IMR-90 (cell line): ENCODE measurements around the gene AUNIP. TPM values are rescaled to one million over a fixed set of nuclear protein-coding genes. Genes with fewer than 3 reads are reported as not detected.

ENCODE experiments used
- ATAC-seq: fragments of 200-7000 bp; cut with Tn5 transposase; 2 replicates; pipeline ENCODE4 v1.9.1; 2020; ENCODE audit warnings: low read depth, mild to moderate bottlenecking, moderate library complexity
- BruUV-seq: library from RNA; stranded (reverse); fragments of 400-500 nt; replicated peaks from 2 replicates; lab custom pipeline; 2021; lab: Mats Ljungman, UMichigan
- CTCF ChIA-PET: fragments of 300-600 bp; formaldehyde crosslinking; extraction: SDS; loops from one replicate; lab custom pipeline; 2021; ENCODE audit warnings: antibody characterized with exemption; lab: Yijun Ruan, JAX
- POLR2A ChIA-PET: fragments of 300-600 bp; sonication (Branson Sonifier 250); formaldehyde crosslinking; loops from one replicate; lab custom pipeline; 2022; ENCODE audit warnings: antibody characterized with exemption; ENCODE audit not compliant: unreplicated experiment; lab: Charles Lee
- DNase-seq: peaks from one replicate; pipeline ENCODE4 v3.0.0; 2013
- H2AFZ ChIP-seq: replicated peaks from 2 replicates; pipeline ENCODE3; 2013; ENCODE audit warnings: low read length, mild to moderate bottlenecking; ENCODE audit not compliant: poor library complexity
- H2AK5ac ChIP-seq: 2 replicates; pipeline ENCODE4 v1.6.1; 2013; ENCODE audit warnings: low read depth, low read length, inconsistent platforms
- H2AK9ac ChIP-seq: replicated peaks from 2 replicates; pipeline ENCODE3; 2013; ENCODE audit warnings: mild to moderate bottlenecking, low read depth, low read length, moderate library complexity; ENCODE audit not compliant: poor library complexity
- H2BK120ac ChIP-seq: 2 replicates; pipeline ENCODE4 v1.6.1; 2013; ENCODE audit warnings: low read depth, low read length, inconsistent platforms
- H2BK15ac ChIP-seq: 3 replicates; pipeline ENCODE4 v1.6.1; 2013; ENCODE audit warnings: low read depth, low read length, inconsistent platforms
- H2BK20ac ChIP-seq: 2 replicates; pipeline ENCODE4 v1.6.1; 2013; ENCODE audit warnings: low read depth, mild to moderate bottlenecking, inconsistent platforms, low read length, moderate library complexity
- H2BK5ac ChIP-seq: 2 replicates; pipeline ENCODE4 v1.6.1; 2013; ENCODE audit warnings: mild to moderate bottlenecking, low read depth, low read length, inconsistent platforms; ENCODE audit not compliant: poor library complexity, severe bottlenecking
- H3K14ac ChIP-seq: replicated peaks from 2 replicates; pipeline ENCODE4 v1.6.1; 2013; ENCODE audit warnings: low read depth, low read length, inconsistent platforms
- H3K18ac ChIP-seq: 2 replicates; pipeline ENCODE4 v1.6.1; 2013; ENCODE audit warnings: low read depth, low read length, control low read depth
- H3K23ac ChIP-seq: 2 replicates; pipeline ENCODE4 v1.6.1; 2013; ENCODE audit warnings: low read depth, low read length, inconsistent platforms
- H3K27ac ChIP-seq: 2 replicates; pipeline ENCODE4 v1.5.1; 2013; ENCODE audit warnings: mild to moderate bottlenecking, control low read depth, low read length; ENCODE audit not compliant: insufficient read depth
- H3K27me3 ChIP-seq: 2 replicates; pipeline ENCODE4 v1.6.1; 2013; ENCODE audit warnings: low read length; ENCODE audit not compliant: control insufficient read depth, insufficient read depth
- H3K36me3 ChIP-seq: 2 replicates; pipeline ENCODE4 v1.6.1; 2013; ENCODE audit warnings: low read length, mixed read lengths; ENCODE audit not compliant: control insufficient read depth, insufficient read depth
- H3K4ac ChIP-seq: 2 replicates; pipeline ENCODE4 v1.6.1; 2013; ENCODE audit warnings: low read depth, low read length, inconsistent platforms
- H3K4me1 ChIP-seq: 2 replicates; pipeline ENCODE4 v1.6.1; 2013; ENCODE audit warnings: low read length, mixed read lengths; ENCODE audit not compliant: control insufficient read depth, insufficient read depth
- H3K4me2 ChIP-seq: 2 replicates; pipeline ENCODE4 v1.6.1; 2013; ENCODE audit warnings: low read depth, mild to moderate bottlenecking, control low read depth, low read length, moderate library complexity
- H3K4me3 ChIP-seq: 2 replicates; pipeline ENCODE4 v1.5.1; 2013; ENCODE audit warnings: low read depth, mild to moderate bottlenecking, control low read depth, low read length, moderate library complexity; ENCODE audit not compliant: insufficient read depth
- H3K56ac ChIP-seq: 2 replicates; pipeline ENCODE4 v1.6.1; 2013; ENCODE audit warnings: low read length, inconsistent platforms; ENCODE audit not compliant: insufficient read depth; ENCODE audit errors: extremely low read depth
- H3K79me1 ChIP-seq, 2 experiments: 2 replicates each; pipeline ENCODE4 v1.6.1; 2013; ENCODE audit warnings: low read length in 2 of 2, inconsistent platforms in 1 of 2, low read depth in 1 of 2
- H3K9ac ChIP-seq: 2 replicates; pipeline ENCODE4 v1.6.1; 2013; ENCODE audit warnings: low read depth, low read length, control low read depth
- H3K9me1 ChIP-seq: 2 replicates; pipeline ENCODE4 v1.6.1; 2013; ENCODE audit warnings: low read length, inconsistent platforms; ENCODE audit not compliant: insufficient read depth
- H3K9me3 ChIP-seq: 2 replicates; pipeline ENCODE4 v1.6.1; 2013; ENCODE audit warnings: low read length; ENCODE audit not compliant: control insufficient read depth, insufficient read depth
- H4K20me1 ChIP-seq: 2 replicates; pipeline ENCODE4 v1.6.1; 2013; ENCODE audit warnings: low read length, inconsistent platforms; ENCODE audit not compliant: insufficient read depth
- H4K5ac ChIP-seq: 2 replicates; pipeline ENCODE4 v1.6.1; 2013; ENCODE audit warnings: mild to moderate bottlenecking, low read depth, low read length, control low read depth
- H4K8ac ChIP-seq, 2 experiments: 2 replicates each; pipeline ENCODE4 v1.6.1; 2013; ENCODE audit warnings: low read depth in 2 of 2, low read length in 2 of 2, control low read depth in 1 of 2, inconsistent platforms in 1 of 2
- H4K91ac ChIP-seq: 2 replicates; pipeline ENCODE4 v1.6.1; 2013; ENCODE audit warnings: low read depth, low read length, inconsistent platforms; ENCODE audit not compliant: insufficient read depth
- BHLHE40 ChIP-seq: fragments of 150-350 bp; IDR thresholded peaks from 2 replicates; pipeline ENCODE4 v1.6.1; 2016; ENCODE audit warnings: mild to moderate bottlenecking, low read depth, low read length
- CEBPB ChIP-seq: IDR thresholded peaks from 2 replicates; pipeline ENCODE4 v1.6.1; 2012; ENCODE audit warnings: low read depth, low read length, improper control_type of control experiment
- CHD1 ChIP-seq: IDR thresholded peaks from 2 replicates; pipeline ENCODE4 v1.6.1; 2012; ENCODE audit warnings: low read depth, low read length, improper control_type of control experiment
- CTCF ChIP-seq: conservative IDR thresholded peaks from 2 replicates; pipeline ENCODE4 v1.5.1; 2012; ENCODE audit warnings: mild to moderate bottlenecking, low read depth, low read length, improper control_type of control experiment
- ELK1 ChIP-seq: fragments of 150-350 bp; IDR thresholded peaks from 2 replicates; pipeline ENCODE4 v1.6.1; 2016; ENCODE audit warnings: low read depth, mild to moderate bottlenecking, low read length, moderate library complexity, borderline replicate concordance
- FOS ChIP-seq: fragments of 150-350 bp; IDR thresholded peaks from 2 replicates; pipeline ENCODE4 v1.6.1; 2016; ENCODE audit warnings: low read depth, low read length
- MAFK ChIP-seq: IDR thresholded peaks from 2 replicates; pipeline ENCODE4 v1.6.1; 2012; ENCODE audit warnings: low read depth, low read length, improper control_type of control experiment
- MAZ ChIP-seq: IDR thresholded peaks from 2 replicates; pipeline ENCODE4 v1.6.1; 2012; ENCODE audit warnings: low read depth, mild to moderate bottlenecking, low read length, improper control_type of control experiment, moderate library complexity, borderline replicate concordance
- MXI1 ChIP-seq: IDR thresholded peaks from 2 replicates; pipeline ENCODE4 v1.6.1; 2012; ENCODE audit warnings: low read depth, mild to moderate bottlenecking, low read length, moderate library complexity, borderline replicate concordance
- NFE2L2 ChIP-seq: fragments of 150-350 bp; IDR thresholded peaks from 2 replicates; pipeline ENCODE4 v1.6.1; 2016; ENCODE audit warnings: low read depth, mild to moderate bottlenecking, low read length
- POLR2A ChIP-seq: IDR thresholded peaks from 2 replicates; pipeline ENCODE4 v1.6.1; 2012; ENCODE audit warnings: mild to moderate bottlenecking, low read depth, low read length
- RAD21 ChIP-seq: IDR thresholded peaks from 2 replicates; pipeline ENCODE4 v1.6.1; 2012; ENCODE audit warnings: low read length, improper control_type of control experiment
- RCOR1 ChIP-seq: IDR thresholded peaks from 2 replicates; pipeline ENCODE4 v1.6.1; 2012; ENCODE audit warnings: mild to moderate bottlenecking, low read length, improper control_type of control experiment; ENCODE audit not compliant: insufficient replicate concordance
- RFX5 ChIP-seq: IDR thresholded peaks from 2 replicates; pipeline ENCODE4 v1.8.0; 2012; ENCODE audit warnings: low read depth, mild to moderate bottlenecking, low read length, moderate library complexity
- SMC3 ChIP-seq: fragments of 150-350 bp; IDR thresholded peaks from 2 replicates; pipeline ENCODE4 v1.6.1; 2016; ENCODE audit warnings: low read depth, mild to moderate bottlenecking, antibody characterized with exemption, low read length, moderate library complexity
- USF2 ChIP-seq: fragments of 150-350 bp; IDR thresholded peaks from 2 replicates; pipeline ENCODE4 v1.6.1; 2017; ENCODE audit warnings: mild to moderate bottlenecking, antibody characterized with exemption, low read length, low read depth
- WGBS, 2 experiments: methylation state at CpG; one replicate each; pipeline versions ENCODE4 v1.1.5 to v1.1.7; 2013; ENCODE audit warnings: missing lambda C conversion rate in 2 of 2; ENCODE audit not compliant: insufficient read length in 1 of 2; ENCODE audit errors: extremely low coverage in 2 of 2; 5-methylcytosine and 5-hydroxymethylcytosine counted together
- dilution Hi-C: fragments of 300-500 bp; cut with HindIII; formaldehyde crosslinking; loops from one replicate; pipeline ENCODE4 v1.14.3; 2018; ENCODE audit warnings: low sequenced_read_pairs; ENCODE audit not compliant: unreplicated experiment
- in situ Hi-C: fragments of 300-500 bp; cut with MboI; formaldehyde crosslinking; loops from 3 replicates; pipeline ENCODE4 v1.14.3; 2019; ENCODE audit warnings: low sequenced_read_pairs, inconsistent platforms, mixed read lengths
- intact Hi-C: fragments of 100-400 bp; cut with micrococcal nuclease; formaldehyde crosslinking; loops from 2 replicates; pipeline ENCODE4 v1.10.0; 2022
- polyA plus RNA-seq, 3 experiments: library from polyadenylated mRNA; depleted of rRNA; stranded (reverse); fragments of >200 nt; gene quantifications; 2 replicates each; pipeline ENCODE4 v1.2.3, GENCODE V29; 2012; ENCODE audit warnings: low replicate concordance in 1 of 3
- total RNA-seq: library from RNA; depleted of rRNA; stranded (reverse); fragments of >200 nt; gene quantifications from 2 replicates; pipeline ENCODE4 v1.2.3, GENCODE V29; 2012

AUNIP gene
- total and polyA plus RNA-seq, 2 of the 4 experiments (the other 2 are of a cell fraction) = 2.4 to 5.0 TPM

- ATAC-seq (peak; percentile 48; the same call in 1 of the 2 replicates), DNase-seq (no peak)
- H3K4me3 ChIP-seq = no peak overlapping the region
- no peak overlapping the region for H3K14ac ChIP-seq
- no peak overlapping the region for H3K18ac ChIP-seq
- intact Hi-C loops (no loop called here), in situ Hi-C loops (no loop called here), dilution Hi-C loops (no loop called here)
- H3K4me2 ChIP-seq = no peak overlapping the region
- no peak overlapping the region for H4K91ac ChIP-seq
- H4K8ac ChIP-seq = no peak overlapping the region
- no peak overlapping the region for H3K4ac ChIP-seq
- ChIA-PET POLR2A (no interaction called here), CTCF (interaction anchor here (0.9 to 1.2 kb wide), 2 partner anchors 15 to 161 kb away, joined by 3 to 4 read pairs; partner anchors contain the start of gene PAFAH2)
- H4K20me1 ChIP-seq = no peaks in the 10 kb centered on the region
- H3K9me1 ChIP-seq = no peaks in the 10 kb centered on the region; the same call in 1 of the 2 replicates
- no TSS peak for BruUV-seq
- no peak overlapping the region for H3K23ac ChIP-seq
- H2BK15ac ChIP-seq = no peak overlapping the region
- H3K36me3 ChIP-seq = peaks cover 20% of the 10 kb centered on the region
- H4K5ac ChIP-seq = no peak overlapping the region
- H2BK5ac ChIP-seq = no peak overlapping the region
- H3K4me1 ChIP-seq = no peaks in the 10 kb centered on the region
- H3K56ac ChIP-seq = no peak overlapping the region
- no peak overlapping the region for H2BK120ac ChIP-seq
- TF ChIP-seq CHD1 (no peak), USF2 (no peak), BHLHE40 (no peak), NFE2L2 (no peak), MAZ (no peak), RCOR1 (no peak), RFX5 (no peak), SMC3 (no peak), CEBPB (no peak), MAFK (no peak), POLR2A (no peak), RAD21 (no peak), ELK1 (no peak), MXI1 (no peak), CTCF (no peak), FOS (no peak)
- no peak overlapping the region for H2BK20ac ChIP-seq
- H3K27me3 ChIP-seq = no peaks in the 10 kb centered on the region
- H3K27ac ChIP-seq = no peak overlapping the region
- 100% methylated on average over 1 of the region's 3 CpGs; no CpG with 5 or more reads in 1 of the 2 experiments for WGBS, 2 experiments
- no peak overlapping the region for H2AK9ac ChIP-seq
- no peak overlapping the region for H2AFZ ChIP-seq
- H2AK5ac ChIP-seq = no peak overlapping the region
- no peak overlapping the region for H3K9ac ChIP-seq
- H3K9me3 ChIP-seq = no peaks in the 10 kb centered on the region
- peaks cover 7 to 8% of the 10 kb centered on the region in 2 experiments; a peak in 2 of 4 replicates for H3K79me1 ChIP-seq
These were observed 22.6 kb downstream of the AUNIP start for GRCh38 chr1:25836695-25837094.
